ENCODE data around the gene TMEM47.

TMEM47 gene

GRCh38 chrX:34658326-34658725, 1.2 kb upstream of the TMEM47 start:
- no peak overlapping the region for H3K4me3 ChIP-seq (replicated peaks; ENCODE audit: insufficient read depth, low read length)
- H3K27ac ChIP-seq (replicated peaks) = no peak overlapping the region
- peaks cover 11% of the 10 kb centered on the region for H3K27me3 ChIP-seq (ENCODE audit: insufficient read depth, poor library complexity, severe bottlenecking)
- DNase-seq (ENCODE audit: low read depth in 1 of 2, low spot score in 1 of 2) = no peak
- no peak for TF ChIP-seq REST (IDR thresholded peaks at IDR 0.05; ENCODE audit: insufficient replicate concordance, low read depth)
- no peak for TF ChIP-seq POLR2AphosphoS5 (IDR thresholded peaks at IDR 0.05; ENCODE audit: low read depth)
- no peak for TF ChIP-seq SPI1 (IDR thresholded peaks at IDR 0.05; ENCODE audit: borderline replicate concordance, low read depth)
- TF ChIP-seq CTCF (IDR thresholded peaks at IDR 0.05; ENCODE audit: insufficient read depth, low read length) = no peak
- no peak for TF ChIP-seq GABPA (IDR thresholded peaks at IDR 0.05; ENCODE audit: low read depth)

GRCh38 chrX:34657726-34658070, 613 bp upstream of the TMEM47 start:
- Histone ChIP-seq H3K4me3 (replicated peaks; ENCODE audit: insufficient read depth, low read length) (peak overlapping the region; percentile 23; the same call in 1 of the 2 replicates), H3K27me3 (ENCODE audit: insufficient read depth, poor library complexity, severe bottlenecking) (peaks cover 11% of the 10 kb centered on the region), H3K27ac (replicated peaks) (no peak overlapping the region)
- no peak for DNase-seq (ENCODE audit: low read depth in 1 of 2, low spot score in 1 of 2)
- TF ChIP-seq GABPA (IDR thresholded peaks at IDR 0.05; ENCODE audit: low read depth) (no peak), SPI1 (IDR thresholded peaks at IDR 0.05; ENCODE audit: borderline replicate concordance, low read depth) (no peak), POLR2AphosphoS5 (IDR thresholded peaks at IDR 0.05; ENCODE audit: low read depth) (no peak), CTCF (IDR thresholded peaks at IDR 0.05; ENCODE audit: insufficient read depth, low read length) (no peak), REST (IDR thresholded peaks at IDR 0.05; ENCODE audit: insufficient replicate concordance, low read depth) (no peak)

GRCh38 chrX:34656467-34656841, 631 bp downstream of the TMEM47 start:
- TF ChIP-seq POLR2AphosphoS5 (IDR thresholded peaks at IDR 0.05; ENCODE audit: low read depth) (no peak), GABPA (IDR thresholded peaks at IDR 0.05; ENCODE audit: low read depth) (no peak), REST (IDR thresholded peaks at IDR 0.05; ENCODE audit: insufficient replicate concordance, low read depth) (no peak), SPI1 (IDR thresholded peaks at IDR 0.05; ENCODE audit: borderline replicate concordance, low read depth) (no peak), CTCF (IDR thresholded peaks at IDR 0.05; ENCODE audit: insufficient read depth, low read length) (no peak)
- H3K27me3 ChIP-seq (ENCODE audit: insufficient read depth, poor library complexity, severe bottlenecking) = peaks cover 11% of the 10 kb centered on the region
- H3K27ac ChIP-seq (replicated peaks) = no peak overlapping the region
- no peak for DNase-seq (ENCODE audit: low read depth in 1 of 2, low spot score in 1 of 2)
- no peak overlapping the region for H3K4me3 ChIP-seq (replicated peaks; ENCODE audit: insufficient read depth, low read length)

Measured in HL-60 (cell line).